ENCODE measurements around the gene GNPTG.

DNA sequence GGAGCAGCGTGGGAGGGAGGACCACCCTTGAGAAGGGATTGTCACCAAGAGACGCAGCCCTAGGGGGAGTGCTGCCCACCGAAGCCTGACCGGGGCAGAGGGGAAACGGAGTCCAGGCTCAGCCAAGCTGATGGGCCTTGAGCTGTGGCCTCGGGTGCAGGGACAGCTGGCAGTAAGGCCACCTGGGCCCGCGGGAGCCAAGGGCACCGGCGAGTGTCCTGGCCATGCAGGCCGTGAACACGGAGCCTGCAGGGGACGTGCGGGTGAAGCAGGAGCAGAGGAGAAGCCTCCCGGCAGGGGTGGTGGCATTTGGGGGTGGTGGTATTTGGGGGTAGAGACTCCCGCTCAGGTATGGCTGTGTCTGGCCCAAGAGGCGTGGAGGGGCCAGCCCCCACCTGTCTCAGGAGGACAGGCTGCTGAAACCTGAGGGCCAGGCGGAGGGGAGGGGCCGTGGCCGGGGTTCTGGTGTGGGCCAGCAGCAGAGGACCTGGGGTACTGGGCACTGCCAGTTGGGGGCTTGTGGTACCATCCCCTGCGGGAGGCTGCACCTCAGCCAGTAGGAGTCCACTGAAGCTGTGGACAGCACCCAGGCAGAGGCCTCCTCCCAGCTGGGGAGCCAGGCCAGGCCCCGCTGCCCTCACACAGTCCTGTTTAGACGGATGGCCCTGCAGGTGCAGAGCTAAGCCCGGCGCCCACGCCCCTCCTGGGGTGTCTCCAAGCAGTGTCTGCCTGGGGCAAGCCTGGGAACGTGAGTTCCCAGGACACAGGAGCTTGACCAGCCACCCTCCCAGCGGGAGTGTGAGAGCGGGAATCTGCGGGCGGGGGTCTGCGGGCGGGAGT is 4.5 kb downstream of the GNPTG start:
- TF ChIP-seq CTCF (conservative IDR thresholded peaks at IDR 0.05) (no peak), EZH2 (IDR thresholded peaks at IDR 0.05; ENCODE audit: low read depth) (no peak)
